DMS114 treated with DMSO at 0.1 percent for 48 hours (cell line): ENCODE results near the gene ODF2L.

ENCODE experiments used
- DNase-seq: peaks from one replicate; lab custom pipeline; 2025; ENCODE audit not compliant: unreplicated experiment; lab: John Stamatoyannopoulos, UW

Gene ODF2L

GRCh38 chr1:86322241-86322640 is 73.9 kb downstream of the ODF2L start:
- no peak for DNase-seq

GRCh38 chr1:86318436-86318835 is 77.7 kb downstream of the ODF2L start:
- DNase-seq: no peak

GRCh38 chr1:86317926-86318325 is 78.2 kb downstream of the ODF2L start:
- no peak for DNase-seq

GRCh38 chr1:86305731-86306130 is 90.4 kb downstream of the ODF2L start:
- no peak for DNase-seq

GRCh38 chr1:86303041-86303690 is 93.0 kb downstream of the ODF2L start:
- DNase-seq: no peak
